Left forelimb (tissue), 1 donor: ENCODE measurements around the gene KIF26B.
A peak's percentile ranks its signal among the peaks of the same experiment; 100 is the strongest.

Source experiments
- DNase-seq: peaks from one replicate; pipeline ENCODE4 v3.0.0-alpha.2; 2018; ENCODE audit warnings: low spot score

KIF26B gene

GRCh38 chr1:245241526-245242130, 86.8 kb downstream of the KIF26B start:
- peak; percentile 58 for DNase-seq

- DNase-seq: no peak
Observed at GRCh38 chr1:245242989-245243388, 88.2 kb downstream of the KIF26B start.

GRCh38 chr1:245245021-245245667, 90.4 kb downstream of the KIF26B start:
- DNase-seq: no peak

GRCh38 chr1:245246433-245246832, 91.6 kb downstream of the KIF26B start:
- no peak for DNase-seq

- no peak for DNase-seq
Observed at GRCh38 chr1:245247356-245247755, 92.6 kb downstream of the KIF26B start.

- no peak for DNase-seq
Observed at GRCh38 chr1:245247801-245248200, 93.0 kb downstream of the KIF26B start.

- no peak for DNase-seq
Observed at GRCh38 chr1:245248231-245248731, 93.5 kb downstream of the KIF26B start.

- DNase-seq: no peak
Observed at GRCh38 chr1:245255783-245256182, 101.0 kb downstream of the KIF26B start.

- no peak for DNase-seq
Observed at GRCh38 chr1:245256528-245256927, 101.7 kb downstream of the KIF26B start.

GRCh38 chr1:245258271-245258920, 103.6 kb downstream of the KIF26B start:
- DNase-seq: peak; percentile 57

- DNase-seq: no peak
Observed at GRCh38 chr1:245260110-245260882, 105.5 kb downstream of the KIF26B start.

- DNase-seq: no peak
Observed at GRCh38 chr1:245260883-245261282, 106.1 kb downstream of the KIF26B start.

GRCh38 chr1:245261786-245262185, 107.0 kb downstream of the KIF26B start:
- peak; percentile 9 for DNase-seq

GRCh38 chr1:245263529-245264095, 108.8 kb downstream of the KIF26B start:
- DNase-seq: no peak

GRCh38 chr1:245264226-245264625, 109.4 kb downstream of the KIF26B start:
- no peak for DNase-seq

GRCh38 chr1:245266105-245266504, 111.3 kb downstream of the KIF26B start:
- no peak for DNase-seq

- DNase-seq: no peak
Observed at GRCh38 chr1:245270063-245270462, 115.3 kb downstream of the KIF26B start.

- no peak for DNase-seq
Observed at GRCh38 chr1:245270972-245271371, 116.2 kb downstream of the KIF26B start.

GRCh38 chr1:245272676-245273075, 117.9 kb downstream of the KIF26B start:
- DNase-seq: no peak

- DNase-seq: no peak
Observed at GRCh38 chr1:245276445-245276844, 121.7 kb downstream of the KIF26B start.

GRCh38 chr1:245277276-245277675, 122.5 kb downstream of the KIF26B start:
- no peak for DNase-seq

- no peak for DNase-seq
Observed at GRCh38 chr1:245278846-245279245, 124.1 kb downstream of the KIF26B start.
